GM12878 (cell line): ENCODE data around the gene MTA3. TPM values are rescaled to one million over a fixed set of nuclear protein-coding genes. Genes with fewer than 3 reads are reported as not detected.

Experiments
- ATAC-seq: fragments of 200-7000 bp; cut with Tn5 transposase; 3 replicates; pipeline ENCODE4 v1.9.1; 2020; ENCODE audit warnings: mild to moderate bottlenecking, moderate library complexity
- Bru-seq: library from RNA; stranded (reverse); fragments of 400-500 nt; gene quantifications from one replicate; lab custom pipeline; 2021; lab: Mats Ljungman, UMichigan
- BruChase-seq, 2 experiments: library from RNA; stranded (reverse); fragments of 400-500 nt; gene quantifications; one replicate each; lab custom pipeline; 2021; lab: Mats Ljungman, UMichigan
- BruUV-seq: library from RNA; stranded (reverse); fragments of 400-500 nt; replicated peaks from 2 replicates; lab custom pipeline; 2021; lab: Mats Ljungman, UMichigan
- CTCF ChIA-PET: fragments of 300-600 bp; sonication (Branson Sonifier 250); formaldehyde crosslinking; extraction: SDS; loops from one replicate; lab custom pipeline; 2021; ENCODE audit warnings: inconsistent platforms; lab: Yijun Ruan, JAX
- POLR2A ChIA-PET: fragments of 350-600 bp; formaldehyde crosslinking; extraction: SDS; loops from one replicate; lab custom pipeline; 2021; ENCODE audit warnings: inconsistent platforms; lab: Charles Lee
- RAD21 ChIA-PET: fragments of 300-600 bp; sonication (Branson Sonifier 250); formaldehyde crosslinking; loops from one replicate; lab custom pipeline; 2023; ENCODE audit warnings: antibody characterized with exemption; ENCODE audit not compliant: unreplicated experiment; lab: Charles Lee
- SMC1A ChIA-PET: fragments of 300-600 bp; sonication (Branson Sonifier 250); formaldehyde crosslinking; loops from one replicate; lab custom pipeline; 2023; ENCODE audit not compliant: unreplicated experiment, uncharacterized antibody; lab: Charles Lee
- DNase-seq: peaks from one replicate; pipeline ENCODE4 v3.0.0-alpha.2; 2011; ENCODE audit warnings: low read depth, low spot score
- FAIRE-seq: peaks from 3 replicates; lab custom pipeline; 2011; peaks lifted over from hg19 to GRCh38; lab: Jason Lieb, UNC
- H2AFZ ChIP-seq: 2 replicates; pipeline ENCODE4 v1.6.0; 2011; ENCODE audit warnings: low read depth, low read length, control low read depth; ENCODE audit not compliant: control insufficient read depth
- H3K27ac ChIP-seq: 2 replicates; pipeline ENCODE4 v1.5.1; 2011; ENCODE audit warnings: control low read depth; ENCODE audit not compliant: control insufficient read depth, insufficient read depth
- H3K27me3 ChIP-seq, 2 experiments: replicated peaks in 1 of 2; 2 replicates each; pipeline versions ENCODE4 v1.6.0 to v1.6.1; 2011; ENCODE audit warnings: low read length in 1 of 2; ENCODE audit not compliant: control insufficient read depth in 2 of 2, insufficient read depth in 2 of 2
- H3K36me3 ChIP-seq, 2 experiments: 2 replicates each; pipeline ENCODE4 v1.5.1; 2011; ENCODE audit warnings: low read length in 1 of 2; ENCODE audit not compliant: control insufficient read depth in 2 of 2, insufficient read depth in 2 of 2
- H3K4me1 ChIP-seq: 2 replicates; pipeline ENCODE4 v1.6.1; 2011; ENCODE audit warnings: mild to moderate bottlenecking, low read length, moderate library complexity, mixed read lengths; ENCODE audit not compliant: control insufficient read depth, insufficient read depth
- H3K4me2 ChIP-seq: 2 replicates; pipeline ENCODE4 v1.6.0; 2011; ENCODE audit warnings: control low read depth; ENCODE audit not compliant: control insufficient read depth, insufficient read depth
- H3K4me3 ChIP-seq: fragments of 200-600 bp; sonication (generic); 2 replicates; pipeline ENCODE4 v1.5.1; 2016
- H3K79me2 ChIP-seq: 2 replicates; pipeline ENCODE4 v1.6.0; 2011; ENCODE audit warnings: low read length; ENCODE audit not compliant: control insufficient read depth, insufficient read depth
- H3K9ac ChIP-seq: 2 replicates; pipeline ENCODE4 v1.8.0; 2011; ENCODE audit warnings: low read length, control low read depth, mixed read lengths; ENCODE audit not compliant: control insufficient read depth, insufficient read depth
- H3K9me3 ChIP-seq: replicated peaks from 3 replicates; pipeline ENCODE4 v1.5.1; 2011; ENCODE audit warnings: mild to moderate bottlenecking, low read length; ENCODE audit not compliant: control insufficient read depth, insufficient read depth
- H4K20me1 ChIP-seq: 2 replicates; pipeline ENCODE4 v1.6.0; 2011; ENCODE audit not compliant: control insufficient read depth, insufficient read depth
- DPF2 ChIP-seq: fragments of 450-650 bp; IDR thresholded peaks from 2 replicates; pipeline ENCODE4 v1.6.1; 2017; ENCODE audit warnings: mild to moderate bottlenecking
- E2F4 ChIP-seq: IDR thresholded peaks from 2 replicates; pipeline ENCODE4 v1.6.1; 2012; ENCODE audit warnings: low read depth, low read length, improper control_type of control experiment
- EP300 ChIP-seq, 2 experiments: fragments of 150-350 bp in 1 of 2; IDR thresholded peaks; 2 replicates each; pipeline ENCODE4 v1.6.1; 2011 to 2012; ENCODE audit warnings: low read depth in 2 of 2, low read length in 2 of 2, borderline replicate concordance in 1 of 2, improper control_type of control experiment in 1 of 2, inconsistent platforms in 1 of 2; ENCODE audit not compliant: control insufficient read depth in 1 of 2
- HDAC2 ChIP-seq: fragments of 200-600 bp; sonication (generic); IDR thresholded peaks from 2 replicates; pipeline ENCODE4 v1.6.1; 2017
- KAT2A ChIP-seq: conservative IDR thresholded peaks from 2 replicates; pipeline ENCODE4 v1.6.1; 2011; ENCODE audit warnings: low read depth, low read length; ENCODE audit not compliant: control insufficient read depth
- NR2C1 ChIP-seq: fragments of 450-650 bp; IDR thresholded peaks from 2 replicates; pipeline ENCODE4 v1.6.1; 2017; ENCODE audit warnings: antibody characterized with exemption, mild to moderate bottlenecking, moderate library complexity
- RBBP5 ChIP-seq: fragments of 200-600 bp; sonication (generic); conservative IDR thresholded peaks from 2 replicates; pipeline ENCODE4 v1.6.1; 2016
- SIX5 ChIP-seq: IDR thresholded peaks from 2 replicates; pipeline ENCODE4 v1.6.1; 2011; ENCODE audit warnings: mild to moderate bottlenecking, low read depth, low read length, moderate library complexity; ENCODE audit not compliant: severe bottlenecking
- SMAD5 ChIP-seq: IDR thresholded peaks from 2 replicates; pipeline ENCODE4 v1.6.1; 2016; ENCODE audit warnings: antibody characterized with exemption, low read depth
- SP1 ChIP-seq: IDR thresholded peaks from one replicate; pipeline ENCODE4 v1.6.1; 2011; ENCODE audit warnings: low read depth, low read length
- ZBED1 ChIP-seq: IDR thresholded peaks from 2 replicates; pipeline ENCODE4 v1.6.1; 2016; ENCODE audit warnings: borderline replicate concordance
- ZBTB11 ChIP-seq: fragments of 450-650 bp; formaldehyde crosslinking; IDR thresholded peaks from 2 replicates; pipeline ENCODE4 v1.5.0; 2022; ENCODE audit warnings: mild to moderate bottlenecking, missing genetic modification characterization
- WGBS: methylation state at CpG from one replicate; pipeline ENCODE4 v1.1.6; 2016; ENCODE audit warnings: low lambda C conversion rate; ENCODE audit not compliant: insufficient replicate concordance, insufficient coverage; ENCODE audit errors: missing lambda C conversion rate; 5-methylcytosine and 5-hydroxymethylcytosine counted together
- in situ Hi-C: fragments of 300-500 bp; cut with MboI; formaldehyde crosslinking; loops from 9 replicates; pipeline ENCODE4 v1.14.3; 2018; ENCODE audit warnings: mixed read lengths
- intact Hi-C: fragments of 100-400 bp; cut with micrococcal nuclease; formaldehyde crosslinking; loops from one replicate; pipeline ENCODE4 v1.14.2; 2022; ENCODE audit not compliant: unreplicated experiment
- long read RNA-seq, 2 experiments: library from polyadenylated mRNA; unstranded; transcript quantifications; one replicate each; pipeline ENCODE4 v2.0.0, GENCODE V29; 2019 to 2020
- polyA minus RNA-seq, 3 experiments: library from RNA; depleted of rRNA, polyadenylated mRNA; stranded (reverse); fragments of >200 nt; gene quantifications; 2 replicates each; pipeline ENCODE4 v1.2.3, GENCODE V29; 2011
- polyA plus RNA-seq, 11 experiments: library from polyadenylated mRNA; depleted of rRNA in 4 of 11; unstranded in 6 of 11; stranded (reverse) in 5 of 11; fragments of >200 nt; fragmentation: Nextera tagmentation in 4 of 11; fragmentation: Illumina TruSeq in 1 of 11; extraction: Ambion mirVana in 4 of 11; extraction: Trizol in 1 of 11; gene quantifications; 1 replicate in 1 of 11; 2 replicates in 10 of 11; pipeline versions ENCODE4 v1.2.1 to v1.2.3, GENCODE V29; 2011 to 2016; ENCODE audit warnings: inconsistent platforms in 2 of 11, missing spikeins in 2 of 11, low read depth in 1 of 11
- total RNA-seq, 4 experiments: library from RNA; depleted of rRNA in 3 of 4; stranded (reverse); fragments of >200 nt in 3 of 4; fragmentation: Illumina TruSeq in 1 of 4; extraction: Trizol in 1 of 4; gene quantifications; 2 replicates each; pipeline versions ENCODE4 v1.2.1 to v1.2.3, GENCODE V29; 2013 to 2021

Gene MTA3
- 161 and 165 TPM in 2 replicates for total RNA-seq (2013; cell fraction: nucleolus; rRNA removed)
- 19.0 and 23.8 TPM in 2 replicates for total RNA-seq (2014; rRNA removed)
- 27.4 and 29.0 TPM in 2 replicates for total RNA-seq (2014; rRNA removed; fragmentation: Illumina TruSeq; extraction: Trizol)
- total RNA-seq (2021), result 28.4 and 32.0 TPM in 2 replicates
- polyA plus RNA-seq (2011; ENCODE audit: low read depth), result 26.8 TPM
- polyA plus RNA-seq (2011; rRNA removed), result 45.5 and 56.4 TPM in 2 replicates
- 27.5 and 36.6 TPM in 2 replicates for polyA plus RNA-seq (2011; cell fraction: cytosol; rRNA removed)
- polyA plus RNA-seq (2011; cell fraction: nucleus; rRNA removed), result 31.4 and 35.0 TPM in 2 replicates
- polyA plus RNA-seq (2012), result 28.6 and 31.1 TPM in 2 replicates
- 36.8 and 50.2 TPM in 2 replicates for polyA plus RNA-seq (2014; fragmentation: Illumina TruSeq; extraction: Trizol)
- polyA plus RNA-seq (2014; fragmentation: Nextera tagmentation; extraction: Ambion mirVana), result 10 to 100 TPM; 17.6 to 21.5 TPM
- polyA plus RNA-seq (2014; rRNA removed), result 25.2 and 31.4 TPM in 2 replicates
- polyA plus RNA-seq (2016; fragmentation: Nextera tagmentation; extraction: Ambion mirVana), result 10 to 100 TPM; 22.5 to 24.0 TPM
- polyA minus RNA-seq (2011; rRNA and poly(A)+ RNA removed), result 33.5 and 51.9 TPM in 2 replicates
- polyA minus RNA-seq (2011; cell fraction: cytosol; rRNA and poly(A)+ RNA removed), result 8.8 and 9.8 TPM in 2 replicates
- 20.3 and 32.3 TPM in 2 replicates for polyA minus RNA-seq (2011; cell fraction: nucleus; rRNA and poly(A)+ RNA removed)
- Bru-seq, nascent RNA, result percentile 71 among the genes with signal in this experiment
- BruChase-seq, experiment 1, labeled RNA remaining after a 6-hour chase, result percentile 67 among the genes with signal in this experiment
- BruChase-seq, experiment 2, labeled RNA remaining after a 2-hour chase, result percentile 64 among the genes with signal in this experiment
- long read RNA-seq, experiment 1, transcript MTA3-205 (14 exons, 2,202 nt), result major isoform, 7 of 13 reads
- long read RNA-seq, experiment 1, partial matches to known transcripts, result 0 of 13 reads
- long read RNA-seq, experiment 1, other reads (novel, unspliced or antisense), result 3 of 13 reads
- long read RNA-seq, experiment 2, transcript MTA3-205 (14 exons, 2,202 nt), result major isoform, 42 of 101 reads
- long read RNA-seq, experiment 2, transcript MTA3-204 (14 exons, 2,041 nt), result minor isoform, 26 of 101 reads
- long read RNA-seq, experiment 2, partial matches to known transcripts, result 14 of 101 reads
- long read RNA-seq, experiment 2, other reads (novel, unspliced or antisense), result 17 of 101 reads

- FAIRE-seq (no peak), DNase-seq (no peak), ATAC-seq (peak; percentile 79)
- POLR2A ChIA-PET, result interaction anchor here (2.0 kb wide), 1 partner anchor 31 kb away, joined by 6 read pairs; no protein-coding TSS in a partner anchor
- peak within 1 kb of the TSS; percentile 80 for H3K27ac ChIP-seq
- H3K36me3 ChIP-seq, result peaks cover 0 to 2% of the 10 kb centered on the region in 2 experiments; a peak in 1 of 4 replicates
- peak within 1 kb of the TSS; percentile 76 for H3K4me3 ChIP-seq
- H3K9me3 ChIP-seq, result no peaks in the 10 kb centered on the region
- intact Hi-C loops, result no loop called here
- BruUV-seq, result no TSS peak
- SMC1A ChIA-PET, result interaction anchor here (0.8 to 3.9 kb wide), 8 partner anchors 9 to 184 kb away, joined by 3 to 13 read pairs (median 4); no protein-coding TSS in a partner anchor
- CTCF ChIA-PET, result no interaction called here
- H4K20me1 ChIP-seq, result no peaks in the 10 kb centered on the region
- no peaks in the 10 kb centered on the region for H3K27me3 ChIP-seq
- H3K4me1 ChIP-seq, result peaks cover 24% of the 10 kb centered on the region
- peaks cover 24% of the 10 kb centered on the region for H3K79me2 ChIP-seq
- 0% methylated on average over 4 of the region's 67 CpGs for WGBS
- in situ Hi-C loops, result no loop called here
- peak within 1 kb of the TSS; percentile 86 for H3K4me2 ChIP-seq
- RAD21 ChIA-PET, result interaction anchor here (1.0 to 1.6 kb wide), 2 partner anchors 30 to 95 kb away, joined by 4 to 7 read pairs; no protein-coding TSS in a partner anchor
- peak within 1 kb of the TSS; percentile 77 for H2AFZ ChIP-seq
- H3K9ac ChIP-seq, result peak within 1 kb of the TSS; percentile 84
- TF ChIP-seq SP1 (no peak), EP300 (IDR thresholded peaks at IDR 0.05; ENCODE audit: borderline replicate concordance in 1 of 2, control insufficient read depth in 1 of 2, low read depth in 2 of 2, low read length in 2 of 2) (no peak), ZBED1 (no peak), NR2C1 (peak; percentile 40; the same call in 1 of the 2 replicates), HDAC2 (no peak), RBBP5 (no peak), KAT2A (no peak), DPF2 (peak; percentile 39; the same call in 1 of the 2 replicates), ZBTB11 (CRISPR knock-in tag) (no peak), SIX5 (no peak), SMAD5 (no peak), E2F4 (no peak)
Measured at GRCh38 chr2:42568401-42569115, at the start of gene MTA3. Gene MTA3 (plus strand): TSS chr2:42568632. CDS start chr2:42568746, 114 bp downstream.
